ENCODE results near the gene CDC7.
A peak's percentile ranks its signal among the peaks of the same experiment; 100 is the strongest.
"Not testable (repeated sequence)": the region's sequence is repeated elsewhere in the genome, so short reads cannot be mapped to it uniquely, and the experiment has no call there.

The CDC7 gene

GRCh38 chr1:91500756-91501522 is at the start of gene CDC7:
CDC7 (plus strand) TSS chr1:91500851; CDS start chr1:91501717, 866 bp downstream.
- DNase-seq: peak; percentile 89 to 90

DNA sequence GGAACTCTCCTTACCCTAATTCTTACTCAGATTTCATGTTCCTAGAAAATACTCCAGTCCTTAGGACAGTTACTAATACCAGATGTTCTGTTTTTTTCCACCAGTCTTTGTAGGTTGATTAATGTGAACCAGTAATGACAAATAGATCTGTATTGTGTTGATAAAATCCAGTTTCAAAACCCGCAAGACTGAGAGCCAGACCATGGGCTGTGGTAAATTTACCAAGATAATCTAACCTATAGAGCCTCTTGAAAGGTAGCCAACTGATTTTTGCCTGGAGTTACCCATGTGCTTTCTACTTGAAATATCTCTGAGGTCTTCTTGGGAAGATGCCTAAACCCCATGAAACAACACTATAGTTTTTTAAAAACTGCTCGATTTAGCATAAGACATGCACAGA is 46.5 kb upstream of the CDC7 start:
- no peak for DNase-seq

DNA sequence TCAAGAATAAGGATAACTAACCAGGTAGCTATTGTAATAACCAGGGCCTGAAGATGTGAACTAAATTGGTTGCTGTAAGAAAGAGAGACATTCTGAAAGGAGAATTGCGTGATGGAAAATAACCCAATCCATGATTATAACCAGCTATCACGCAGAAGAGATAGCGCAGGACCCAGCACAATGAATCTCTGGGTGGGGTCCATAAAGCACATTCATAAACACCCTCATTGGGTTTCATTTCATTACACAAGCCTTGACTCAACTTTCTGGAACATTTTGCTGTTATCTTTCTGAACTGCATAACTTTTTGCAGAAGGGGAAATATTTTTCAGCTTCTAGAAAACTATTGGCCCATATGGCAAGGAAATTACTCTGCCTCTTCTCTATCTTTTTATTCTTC is 45.3 kb upstream of the CDC7 start:
- DNase-seq: no peak

- DNase-seq: no peak
Measured at GRCh38 chr1:91455896-91456295, 44.8 kb upstream of the CDC7 start.

- not testable (repeated sequence) for DNase-seq
Measured at GRCh38 chr1:91465350-91465749, 35.3 kb upstream of the CDC7 start.

DNA sequence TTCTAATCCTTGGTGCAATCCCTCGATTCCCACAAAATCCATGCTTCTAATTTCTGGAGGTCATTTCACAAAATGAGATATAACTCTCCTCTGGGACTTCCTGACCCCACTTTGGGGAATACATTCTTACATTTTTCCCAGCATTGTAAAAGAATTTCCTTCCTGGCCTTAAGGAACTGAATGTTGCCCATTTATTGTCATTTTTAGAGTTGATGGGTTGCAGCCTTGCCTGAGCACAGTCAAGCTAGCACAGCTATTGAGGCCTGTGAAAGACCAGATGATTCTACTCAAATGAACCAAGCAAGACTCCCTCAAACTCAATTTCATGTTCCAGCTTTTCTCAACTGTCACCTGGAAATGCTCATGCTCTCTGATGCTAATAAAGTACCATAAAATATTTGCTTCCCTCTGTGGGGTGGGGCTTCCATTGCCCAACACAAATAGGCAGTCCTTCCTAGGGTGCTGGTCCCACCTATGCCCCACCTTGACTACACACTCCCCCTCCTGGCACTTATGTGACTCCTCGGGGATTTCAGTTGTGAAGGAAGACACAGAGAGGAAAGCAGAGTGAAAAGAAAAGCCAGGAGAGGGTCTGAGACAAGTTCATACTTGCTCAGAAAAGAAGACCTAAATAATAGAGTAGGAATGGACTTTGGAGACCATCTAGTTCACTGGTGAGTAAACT is 24.0 kb upstream of the CDC7 start:
- no peak for DNase-seq

DNA sequence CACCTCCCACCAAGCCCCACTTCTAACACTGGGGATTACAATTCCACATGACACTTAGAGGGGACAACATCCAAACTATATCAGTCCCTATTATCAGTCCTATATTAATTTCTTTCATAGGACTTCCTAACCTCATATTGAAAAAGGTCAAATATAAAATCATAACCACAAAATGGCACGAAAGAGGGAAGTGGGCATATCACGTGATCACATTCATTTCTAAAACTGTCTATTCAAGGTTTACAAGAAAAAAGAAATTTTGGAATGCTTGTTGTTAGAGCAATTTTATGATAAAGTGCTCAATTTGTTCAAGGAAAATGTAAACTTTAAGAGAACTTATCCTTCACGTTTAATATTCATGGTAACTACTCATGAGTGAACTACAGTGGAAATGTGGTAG is 13.2 kb upstream of the CDC7 start:
- DNase-seq: no peak

DNA sequence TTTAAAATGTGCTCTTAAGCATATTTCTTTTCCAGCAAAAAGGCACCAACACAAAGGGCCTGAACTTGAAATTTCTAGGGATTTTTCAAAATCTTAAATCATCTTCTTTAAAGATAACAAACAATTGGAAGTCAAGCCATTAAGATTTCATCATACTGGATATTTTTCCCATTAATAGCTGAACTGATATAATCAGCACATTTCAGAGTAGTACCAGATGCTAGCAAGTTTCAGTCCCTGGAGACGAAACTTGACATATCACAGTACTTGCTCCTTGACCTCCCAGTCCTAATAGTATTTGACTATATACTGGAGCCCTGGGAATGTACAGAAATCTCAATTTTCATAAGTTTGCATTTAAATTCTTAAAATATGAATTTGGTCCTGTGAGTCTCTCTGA is 10.2 kb upstream of the CDC7 start:
- DNase-seq: no peak

DNA sequence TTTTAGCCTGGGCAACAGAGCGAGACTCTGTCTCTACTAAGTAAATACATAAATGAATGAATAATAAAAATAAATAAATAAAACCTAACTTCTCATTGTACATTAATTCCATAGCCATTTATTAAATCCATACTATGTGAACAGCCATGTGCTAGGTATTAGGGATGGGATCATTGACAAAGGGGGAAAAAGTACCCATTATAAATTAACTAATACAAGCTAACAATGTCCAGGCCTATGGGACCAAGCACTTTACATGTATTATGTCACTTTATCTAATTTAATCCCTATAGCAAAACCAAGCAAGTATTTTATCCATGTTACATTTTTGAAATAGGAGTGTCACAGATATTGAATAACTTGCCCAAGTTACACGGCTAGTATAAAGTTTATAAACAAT is 2.6 kb upstream of the CDC7 start:
- DNase-seq: no peak

- no peak for DNase-seq
Measured at GRCh38 chr1:91498498-91499245, 2.0 kb upstream of the CDC7 start.

- no peak for DNase-seq
Measured at GRCh38 chr1:91499346-91499745, 1.3 kb upstream of the CDC7 start.

DNA sequence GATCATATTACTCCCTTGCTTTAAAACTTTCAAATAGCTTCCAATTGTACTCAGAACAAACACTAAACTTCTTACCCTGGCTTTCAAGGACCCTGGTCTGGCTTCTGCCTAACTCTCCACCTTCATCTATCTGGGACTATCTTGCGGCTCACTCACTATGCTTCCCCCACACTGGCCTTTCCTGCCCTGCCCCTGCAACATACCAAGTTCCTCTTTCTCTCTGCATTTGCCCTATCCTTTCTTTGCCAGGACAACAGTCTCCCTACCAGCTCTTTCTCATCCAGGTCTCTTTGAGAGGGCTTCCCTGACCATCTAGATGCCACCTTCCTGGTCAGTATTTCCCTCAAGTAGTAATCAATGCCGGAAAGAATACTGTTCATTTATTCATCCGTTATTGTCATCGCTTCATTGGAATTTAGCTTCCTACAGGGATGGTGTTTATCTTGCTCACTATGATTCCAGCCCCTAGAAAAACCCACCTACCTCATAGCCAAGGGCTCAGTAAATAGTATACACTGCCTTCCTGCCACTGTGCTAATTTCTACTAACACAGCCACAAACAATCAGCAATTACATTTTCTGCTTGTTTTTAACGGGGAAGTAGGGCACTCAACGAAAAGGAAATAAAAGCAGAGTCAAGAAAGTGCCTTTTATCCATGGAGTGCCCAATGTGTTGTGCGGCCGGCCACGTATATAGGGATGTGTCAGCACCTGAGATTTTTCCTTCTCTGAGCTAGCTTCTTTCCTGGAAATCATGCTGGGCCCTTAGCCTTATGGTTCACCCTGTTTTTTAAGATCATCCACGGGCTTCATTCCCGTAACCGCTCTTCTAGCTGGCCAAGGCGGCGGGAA is 521 bp upstream of the CDC7 start:
- peak in 1 of 2 donors; percentile 3 for DNase-seq

- DNase-seq: no peak
Measured at GRCh38 chr1:91501523-91501851, 836 bp downstream of the CDC7 start.

DNA sequence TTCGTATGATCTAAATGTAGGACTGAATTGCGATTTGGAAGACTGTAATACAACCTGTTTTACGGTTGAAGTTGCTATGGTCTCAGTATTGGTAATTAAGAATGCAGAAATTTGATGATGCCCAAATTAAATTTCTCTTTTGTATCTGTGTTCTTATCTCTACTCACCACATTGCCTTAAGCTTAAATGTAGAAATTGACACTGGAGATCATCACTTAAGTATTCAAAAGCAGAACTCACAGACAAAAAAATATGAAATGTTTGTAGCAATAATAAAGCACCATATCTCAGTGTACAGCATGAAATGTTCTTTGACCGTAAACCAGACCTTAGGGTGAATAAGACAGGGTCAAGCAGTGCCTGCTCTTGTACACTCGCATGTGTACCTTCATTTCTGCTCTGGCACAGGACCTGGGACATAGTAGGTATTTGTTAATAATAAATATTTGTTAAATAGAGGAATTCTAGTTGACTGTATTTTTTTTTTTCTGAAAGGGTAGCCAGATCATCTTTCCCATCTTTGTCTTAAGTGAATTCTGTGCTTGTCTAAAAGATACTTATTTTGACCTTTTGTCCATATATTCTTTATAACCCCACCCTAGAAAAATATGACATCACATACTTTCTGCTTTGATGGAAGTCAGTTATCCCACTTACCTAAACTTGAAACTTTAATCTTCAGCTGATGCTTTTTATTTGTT is 1.5 kb downstream of the CDC7 start:
- no peak for DNase-seq

GRCh38 chr1:91502672-91503184 is 2.1 kb downstream of the CDC7 start:
- peak in 1 of 2 donors; percentile 22 for DNase-seq

DNA sequence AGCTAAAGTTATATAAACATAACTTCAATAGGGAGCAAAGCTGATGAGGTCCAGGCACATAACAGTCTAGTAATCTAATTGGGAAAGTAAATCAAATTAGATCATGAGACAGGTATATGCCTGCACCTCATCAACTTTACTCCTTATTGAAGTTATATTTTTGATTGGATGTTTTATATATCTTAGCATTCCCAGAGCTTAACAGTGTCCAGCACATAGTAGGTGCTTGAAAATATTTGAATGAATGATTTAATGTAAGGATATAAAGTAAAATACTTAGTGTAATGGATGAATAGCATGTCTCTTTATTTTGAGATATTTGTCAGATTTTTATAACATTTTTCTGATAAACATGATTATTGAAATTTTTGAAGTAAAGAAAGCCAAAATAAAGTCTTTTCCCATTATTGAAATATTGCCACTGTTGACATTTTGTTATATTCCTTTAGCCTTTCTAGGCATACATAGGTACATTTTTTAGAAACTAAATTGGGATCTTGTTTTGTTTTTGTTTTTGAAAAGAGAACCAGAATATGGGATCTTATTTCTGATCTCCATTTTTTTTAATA is 2.8 kb downstream of the CDC7 start:
- no peak for DNase-seq

- no peak for DNase-seq
Measured at GRCh38 chr1:91503975-91504530, 3.4 kb downstream of the CDC7 start.

DNA sequence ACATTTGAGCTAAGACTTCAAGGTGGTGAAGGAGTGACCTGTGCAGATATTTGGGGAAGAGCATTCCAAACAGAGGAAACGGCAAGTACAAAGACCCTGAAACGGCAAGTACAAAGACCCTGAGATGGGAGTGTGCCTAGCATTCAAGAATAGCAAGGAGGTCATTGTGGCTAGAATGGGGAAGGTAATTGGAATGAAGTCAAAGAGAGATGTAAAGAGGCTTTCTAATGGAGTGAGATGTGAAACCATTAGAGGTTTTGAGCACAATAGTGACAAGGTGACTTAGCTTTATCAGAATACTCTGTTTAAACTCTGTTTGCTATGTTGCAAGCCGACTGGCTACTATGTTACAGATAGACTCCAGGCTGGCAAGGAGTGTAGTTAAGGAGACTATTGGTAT is 4.4 kb downstream of the CDC7 start:
- no peak for DNase-seq

DNA sequence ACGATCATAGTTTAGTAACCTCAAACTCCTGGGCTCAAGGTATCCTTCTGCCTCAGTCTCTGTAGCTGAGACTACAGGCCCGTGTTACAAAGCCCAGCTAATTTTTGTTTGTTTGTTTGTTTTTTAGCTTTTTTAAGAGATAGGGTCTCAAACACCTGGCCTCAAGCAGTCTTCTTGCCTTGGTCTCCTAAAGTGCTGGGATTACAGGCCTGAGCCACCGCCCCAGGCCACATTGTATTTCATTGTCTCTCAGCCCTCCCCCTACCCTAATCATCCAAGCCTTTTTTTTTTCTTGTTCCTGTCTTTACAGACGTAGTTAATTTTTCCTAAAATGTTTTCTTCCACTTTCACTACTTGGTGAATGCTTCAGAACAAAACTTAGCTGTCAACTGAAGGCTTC is 5.4 kb downstream of the CDC7 start:
- DNase-seq: no peak

GRCh38 chr1:91507328-91507727 is 6.7 kb downstream of the CDC7 start:
- DNase-seq: no peak

GRCh38 chr1:91510754-91511153 is 10.1 kb downstream of the CDC7 start:
- no peak for DNase-seq

Data from CD4-positive, alpha-beta T cell treated with Interferon alpha-2 for 1 hour (primary cell).